ENCODE results near the gene MMP10.

DNA sequence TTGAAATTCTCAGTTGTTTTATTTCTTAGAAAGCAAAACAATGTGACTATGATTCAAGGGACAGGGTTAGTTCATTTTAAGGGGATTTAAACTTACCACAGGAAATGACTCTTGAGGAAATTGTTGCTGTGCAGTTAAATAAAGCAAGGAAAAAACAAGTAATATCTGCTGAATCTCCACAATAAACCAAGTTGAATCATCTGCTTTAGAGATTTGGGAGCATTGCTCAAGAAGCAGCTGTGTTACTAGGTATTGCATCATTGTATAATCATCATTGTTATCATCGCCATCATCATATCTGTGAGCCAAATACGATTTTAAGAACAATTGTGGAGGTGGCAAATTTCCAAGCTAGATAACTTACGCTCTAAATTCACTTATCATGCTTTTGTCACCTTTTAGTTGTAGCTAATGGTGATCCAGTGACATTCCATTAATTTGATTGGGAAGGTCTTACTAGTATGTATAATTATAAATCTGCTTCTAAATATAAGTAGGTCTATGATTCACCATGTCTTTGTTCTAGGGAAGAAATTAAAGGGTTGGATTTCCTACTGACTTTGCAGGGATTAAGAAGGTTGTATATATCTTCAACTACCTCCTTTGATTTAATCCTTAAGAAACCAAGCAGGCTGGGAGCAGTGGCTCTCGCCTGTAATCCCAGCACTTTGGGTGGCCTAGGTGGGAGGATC is 19.9 kb downstream of the MMP10 start:
- TF ChIP-seq POLR2A (IDR thresholded peaks at IDR 0.05) = no peak
- no peak for TF ChIP-seq CTCF (IDR thresholded peaks at IDR 0.05)

Measured in esophagus squamous epithelium (tissue), 4 donors.